ENCODE results near the gene HCST. TPM values are rescaled to one million over a fixed set of nuclear protein-coding genes. Genes with fewer than 3 reads are reported as not detected.

Gene HCST
- polyA plus RNA-seq, 1 donor, result 11.1 TPM

GRCh38 chr19:35944556-35944955, 42.2 kb downstream of the HCST start:
- no CpG with 5 or more reads among the region's 52 CpGs for WGBS (ENCODE audit: insufficient coverage, low lambda C conversion rate)
- Histone ChIP-seq H3K27me3 (ENCODE audit: control insufficient read depth, insufficient read depth, low read length) (no peaks in the 10 kb centered on the region), H3K4me1 (ENCODE audit: control insufficient read depth, insufficient read depth, low read length) (no peaks in the 10 kb centered on the region), H3K9me3 (ENCODE audit: control insufficient read depth, low read depth, low read length) (peaks cover 4% of the 10 kb centered on the region), H3K27ac (ENCODE audit: low read length) (no peak overlapping the region), H3K4me3 (ENCODE audit: low read length) (no peak overlapping the region), H3K36me3 (ENCODE audit: control insufficient read depth, insufficient read depth, low read length) (peaks cover 7% of the 10 kb centered on the region)
- no peak for DNase-seq

- WGBS (ENCODE audit: insufficient coverage, low lambda C conversion rate), result no CpG with 5 or more reads among the region's 11 CpGs
- Histone ChIP-seq H3K4me1 (ENCODE audit: control insufficient read depth, insufficient read depth, low read length) (no peaks in the 10 kb centered on the region), H3K36me3 (ENCODE audit: control insufficient read depth, insufficient read depth, low read length) (peaks cover 6% of the 10 kb centered on the region), H3K9me3 (ENCODE audit: control insufficient read depth, low read depth, low read length) (no peaks in the 10 kb centered on the region), H3K27me3 (ENCODE audit: control insufficient read depth, insufficient read depth, low read length) (no peaks in the 10 kb centered on the region), H3K27ac (ENCODE audit: low read length) (no peak overlapping the region), H3K4me3 (ENCODE audit: low read length) (no peak overlapping the region)
- no peak for DNase-seq
Observed at GRCh38 chr19:35945121-35945790, 42.9 kb downstream of the HCST start.

- Histone ChIP-seq H3K4me3 (ENCODE audit: low read length) (no peak overlapping the region), H3K9me3 (ENCODE audit: control insufficient read depth, low read depth, low read length) (no peaks in the 10 kb centered on the region), H3K36me3 (ENCODE audit: control insufficient read depth, insufficient read depth, low read length) (peaks cover 2% of the 10 kb centered on the region), H3K27me3 (ENCODE audit: control insufficient read depth, insufficient read depth, low read length) (no peaks in the 10 kb centered on the region), H3K4me1 (ENCODE audit: control insufficient read depth, insufficient read depth, low read length) (no peaks in the 10 kb centered on the region), H3K27ac (ENCODE audit: low read length) (no peak overlapping the region)
- WGBS (ENCODE audit: insufficient coverage, low lambda C conversion rate), result no CpG with 5 or more reads among the region's 4 CpGs
- DNase-seq, result no peak
Observed at GRCh38 chr19:35946203-35946602, 43.9 kb downstream of the HCST start.

- DNase-seq, result no peak
- Histone ChIP-seq H3K9me3 (ENCODE audit: control insufficient read depth, low read depth, low read length) (no peaks in the 10 kb centered on the region), H3K4me1 (ENCODE audit: control insufficient read depth, insufficient read depth, low read length) (no peaks in the 10 kb centered on the region), H3K27ac (ENCODE audit: low read length) (no peak overlapping the region), H3K27me3 (ENCODE audit: control insufficient read depth, insufficient read depth, low read length) (no peaks in the 10 kb centered on the region), H3K36me3 (ENCODE audit: control insufficient read depth, insufficient read depth, low read length) (peaks cover 2% of the 10 kb centered on the region), H3K4me3 (ENCODE audit: low read length) (no peak overlapping the region)
- no CpG with 5 or more reads among the region's 2 CpGs for WGBS (ENCODE audit: insufficient coverage, low lambda C conversion rate)
Observed at GRCh38 chr19:35949131-35949530, 46.8 kb downstream of the HCST start.

Other genes with a start within 250 kb of the HCST start
- 0.04 TPM for gene UPK1A, start 236.0 kb upstream of the HCST start, polyA plus RNA-seq
- 0.51 TPM for gene ZBTB32, start 198.0 kb upstream of the HCST start, polyA plus RNA-seq
- 33.2 TPM for gene KMT2B, start 184.5 kb upstream of the HCST start, polyA plus RNA-seq
- 3.8 TPM for gene IGFLR1, start 160.1 kb upstream of the HCST start, polyA plus RNA-seq
- 31.2 TPM for gene U2AF1L4, start 157.1 kb upstream of the HCST start, polyA plus RNA-seq
- 63.3 TPM for gene PSENEN, start 156.9 kb upstream of the HCST start, polyA plus RNA-seq
- 11.3 TPM for gene LIN37, start 154.0 kb upstream of the HCST start, polyA plus RNA-seq
- 50.2 TPM for gene HSPB6, start 145.5 kb upstream of the HCST start, polyA plus RNA-seq
- gene PROSER3, start 144.4 kb upstream of the HCST start, polyA plus RNA-seq, result 16.3 TPM
- gene ARHGAP33, start 127.0 kb upstream of the HCST start, polyA plus RNA-seq, result 22.2 TPM
- 1.9 TPM for gene PRODH2, start 89.7 kb upstream of the HCST start, polyA plus RNA-seq
- gene NPHS1, start 50.0 kb upstream of the HCST start, polyA plus RNA-seq, result 3.2 TPM
- 1.8 TPM for gene KIRREL2, start 45.6 kb upstream of the HCST start, polyA plus RNA-seq
- gene APLP1, start 34.0 kb upstream of the HCST start, polyA plus RNA-seq, result 32.7 TPM
- gene NFKBID, start 2.0 kb upstream of the HCST start, polyA plus RNA-seq, result 7.7 TPM
- gene TYROBP, start 5.8 kb downstream of the HCST start, polyA plus RNA-seq, result 41.8 TPM
- 10.7 TPM for gene LRFN3, start 33.8 kb downstream of the HCST start, polyA plus RNA-seq
- 23.4 TPM for gene SDHAF1, start 92.7 kb downstream of the HCST start, polyA plus RNA-seq
- gene SYNE4, start 106.3 kb downstream of the HCST start, polyA plus RNA-seq, result 9.8 TPM
- gene ALKBH6, start 111.7 kb downstream of the HCST start, polyA plus RNA-seq, result 13.8 TPM
- 21.5 TPM for gene CLIP3, start 130.3 kb downstream of the HCST start, polyA plus RNA-seq
- 9.1 TPM for gene THAP8, start 151.8 kb downstream of the HCST start, polyA plus RNA-seq
- 2.6 TPM for gene WDR62, start 152.4 kb downstream of the HCST start, polyA plus RNA-seq
- gene OVOL3, start 208.6 kb downstream of the HCST start, polyA plus RNA-seq, result 0.09 TPM
- 47.5 TPM for gene POLR2I, start 212.3 kb downstream of the HCST start, polyA plus RNA-seq
- gene TBCB, start 212.9 kb downstream of the HCST start, polyA plus RNA-seq, result 95.3 TPM
- gene CAPNS1, start 237.5 kb downstream of the HCST start, polyA plus RNA-seq, result 516 TPM
- gene COX7A1, start 249.9 kb downstream of the HCST start, polyA plus RNA-seq, result 11.5 TPM

Measured in large intestine (tissue), 3 donors.